ENCODE data around the gene MAPK9.

The MAPK9 gene

GRCh38 chr5:180202939-180203573, 88.8 kb downstream of the MAPK9 start:
- DNase-seq (ENCODE audit: extremely low read depth, low read depth), result no peak
- no peak for TF ChIP-seq CTCF (IDR thresholded peaks at IDR 0.05; ENCODE audit: low read depth, low read length)

GRCh38 chr5:180201051-180201987, 90.6 kb downstream of the MAPK9 start:
- no peak for DNase-seq (ENCODE audit: extremely low read depth, low read depth)
- no peak for TF ChIP-seq CTCF (IDR thresholded peaks at IDR 0.05; ENCODE audit: low read depth, low read length)

GRCh38 chr5:180199390-180199789, 92.5 kb downstream of the MAPK9 start:
- TF ChIP-seq CTCF (IDR thresholded peaks at IDR 0.05; ENCODE audit: low read depth, low read length), result no peak
- no peak for DNase-seq (ENCODE audit: extremely low read depth, low read depth)

GRCh38 chr5:180198208-180198607, 93.7 kb downstream of the MAPK9 start:
- TF ChIP-seq CTCF (IDR thresholded peaks at IDR 0.05; ENCODE audit: low read depth, low read length), result no peak
- DNase-seq (ENCODE audit: extremely low read depth, low read depth), result no peak

GRCh38 chr5:180197016-180197702, 94.7 kb downstream of the MAPK9 start:
- DNase-seq (ENCODE audit: extremely low read depth, low read depth), result no peak
- TF ChIP-seq CTCF (IDR thresholded peaks at IDR 0.05; ENCODE audit: low read depth, low read length), result no peak

GRCh38 chr5:180194410-180195345, 97.2 kb downstream of the MAPK9 start:
- no peak for DNase-seq (ENCODE audit: extremely low read depth, low read depth)
- TF ChIP-seq CTCF (IDR thresholded peaks at IDR 0.05; ENCODE audit: low read depth, low read length), result no peak

Data from AG09319 (cell line).